Myocyte (in vitro differentiated cells): ENCODE results near the gene TTC7B. TPM values are rescaled to one million over a fixed set of nuclear protein-coding genes. Genes with fewer than 3 reads are reported as not detected.

Experiments used
- DNase-seq: peaks from one replicate; pipeline ENCODE4 v3.0.0-alpha.2; 2012; ENCODE audit warnings: low read depth
- total RNA-seq: library from RNA; depleted of rRNA; stranded (reverse); fragments of >200 nt; gene quantifications from 2 replicates; pipeline ENCODE4 v1.2.3, GENCODE V29; 2014

Gene TTC7B
- total RNA-seq, 1 donor from 2014 or later: 40.6 TPM

DNA sequence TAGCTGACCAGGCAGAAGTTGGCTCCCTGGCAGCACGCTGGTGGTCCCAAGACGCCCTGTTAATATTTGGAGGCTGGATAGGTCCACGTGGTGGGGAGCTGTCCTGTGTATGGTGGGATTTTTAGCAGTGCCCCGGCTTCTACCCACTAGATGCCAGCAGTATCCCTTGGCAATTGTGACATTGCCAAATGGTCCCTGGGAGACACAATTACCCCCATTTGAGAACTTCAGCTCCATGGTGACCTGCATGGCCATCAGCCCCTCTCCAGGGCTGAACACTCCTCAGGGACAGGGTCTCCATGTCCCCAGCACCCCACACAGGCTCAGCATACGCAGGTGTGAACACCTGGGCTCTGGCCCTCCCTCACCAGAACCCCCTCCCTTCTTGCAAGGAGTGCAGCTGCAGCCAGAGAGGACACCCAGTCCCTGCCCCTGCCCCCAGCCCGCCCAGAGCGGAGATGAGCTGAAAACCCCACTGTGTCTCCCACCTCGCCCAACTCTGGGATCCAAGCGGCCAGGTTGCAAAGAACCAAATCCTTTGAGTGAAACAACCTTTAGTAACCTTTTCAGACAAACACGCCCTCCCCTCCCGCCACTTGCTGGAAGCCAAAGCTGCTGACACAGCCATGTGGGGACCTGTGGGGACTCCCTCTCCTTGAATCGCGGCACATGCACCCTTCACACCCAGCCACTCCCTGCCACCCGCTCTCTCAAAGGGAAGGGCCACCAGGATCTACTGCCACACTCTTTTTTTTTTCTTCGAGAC, 299.0 kb downstream of the TTC7B start:
- no peak for DNase-seq

DNA sequence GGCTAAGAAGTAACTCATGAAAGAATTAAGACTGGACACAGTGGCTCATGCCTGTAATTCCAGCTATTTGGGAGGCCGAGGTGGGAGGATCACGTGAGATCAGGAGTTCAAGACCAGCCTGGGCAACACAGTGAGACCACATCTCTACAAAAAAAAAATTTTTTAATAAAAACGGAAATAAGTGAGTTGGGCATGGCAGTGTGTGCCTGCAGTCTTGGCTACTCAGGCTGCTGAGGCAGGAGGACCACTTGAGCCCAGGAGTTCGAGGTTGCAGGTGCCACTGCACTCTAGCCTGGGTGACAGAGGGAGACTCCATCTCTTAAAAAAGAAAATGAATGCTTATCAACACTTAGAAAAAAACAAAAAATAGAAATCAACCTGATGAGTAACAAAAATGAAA, 301.7 kb downstream of the TTC7B start:
- no peak for DNase-seq

DNA sequence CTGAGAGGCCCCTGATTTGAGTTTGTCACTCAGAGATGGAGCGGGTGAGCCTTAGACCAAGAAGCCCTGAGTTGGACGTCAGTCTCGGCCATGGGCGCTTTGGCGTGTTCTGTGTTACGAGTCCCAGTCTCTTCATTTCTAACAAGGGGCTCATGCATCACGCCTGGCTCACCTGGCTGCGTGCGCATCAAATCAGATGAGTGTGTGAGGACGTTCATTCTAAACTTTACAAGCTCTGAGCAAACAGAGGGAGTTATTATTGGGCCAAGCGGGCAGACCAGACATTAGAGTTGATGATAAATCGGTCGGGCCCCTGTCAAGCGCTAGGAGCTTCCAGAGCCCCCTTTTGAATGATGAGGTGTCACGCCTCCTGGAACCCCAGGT, 302.2 kb downstream of the TTC7B start:
- DNase-seq: no peak

DNA sequence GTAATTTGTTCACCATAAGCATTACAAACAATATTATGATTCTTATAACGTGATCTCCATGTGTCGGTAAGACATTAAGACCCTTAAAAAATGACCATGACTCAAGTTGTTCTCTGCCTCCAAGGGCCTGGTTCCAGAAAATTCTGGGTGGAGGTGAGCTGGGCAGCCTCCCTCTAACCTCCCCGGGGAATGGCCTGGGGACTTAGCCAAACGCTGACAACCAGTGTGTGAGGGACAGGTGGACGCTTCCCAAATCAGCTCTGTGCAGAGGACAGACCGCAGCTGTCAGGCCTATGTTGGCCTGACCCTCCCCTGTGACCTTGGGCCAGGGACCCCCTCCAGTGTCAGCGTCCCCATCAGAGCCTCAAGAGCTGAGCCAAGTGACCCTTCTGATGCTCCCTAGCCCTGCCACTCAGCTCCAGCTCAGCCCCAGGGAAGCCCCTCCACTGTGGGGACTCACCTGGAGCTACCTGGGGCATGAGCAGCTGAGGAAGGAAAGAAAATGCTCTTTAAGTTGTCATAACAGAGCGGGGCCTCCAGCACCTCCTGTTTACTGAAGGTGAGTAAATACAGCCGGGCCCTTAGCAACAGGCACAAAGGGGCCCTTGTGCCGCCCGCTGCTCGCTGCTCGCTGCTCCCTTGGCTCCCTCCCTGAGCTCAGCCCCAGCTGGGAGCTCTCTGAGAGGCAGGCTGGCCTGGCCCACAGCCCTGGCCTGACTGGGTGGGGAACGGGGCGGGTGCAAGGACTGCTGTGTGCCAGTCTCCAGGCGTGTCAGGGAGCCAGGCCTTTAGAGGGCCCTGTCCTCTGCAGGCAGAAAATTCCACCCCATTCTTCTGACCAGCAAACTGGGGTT, 302.8 kb downstream of the TTC7B start:
- peak; percentile 59 for DNase-seq

DNA sequence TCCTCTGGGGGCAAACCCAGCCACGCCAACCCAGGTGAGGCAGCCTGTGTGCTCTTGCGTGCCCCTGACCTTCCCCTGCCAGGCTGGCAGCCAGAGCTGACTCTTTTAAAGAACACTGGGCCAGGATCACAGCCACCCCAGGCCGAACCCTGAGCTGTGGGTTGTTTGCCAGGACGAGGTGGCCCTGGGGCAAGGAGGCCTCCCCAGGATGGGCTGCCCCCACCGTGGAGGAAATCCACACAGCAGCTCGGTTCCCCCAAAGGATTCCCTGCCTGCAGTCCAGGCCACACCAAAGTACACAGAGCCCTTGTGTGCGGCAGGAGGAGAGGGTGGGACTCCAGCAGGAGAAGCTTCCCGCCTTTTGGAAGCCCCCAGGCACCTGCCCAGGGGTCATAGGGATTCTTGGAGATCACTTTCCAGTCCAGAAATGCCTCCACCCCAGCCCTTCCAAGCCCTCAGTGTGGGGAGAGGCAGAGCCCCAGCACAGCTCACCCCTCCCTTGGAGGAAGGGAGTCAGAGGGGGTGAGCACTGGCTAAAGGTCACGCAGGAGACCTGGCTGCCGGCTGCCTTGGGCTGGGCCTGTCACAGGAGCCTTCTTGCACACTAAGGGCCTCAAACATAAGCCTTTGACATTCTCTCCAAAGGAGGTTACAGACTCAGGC, 303.8 kb downstream of the TTC7B start:
- DNase-seq: no peak

DNA sequence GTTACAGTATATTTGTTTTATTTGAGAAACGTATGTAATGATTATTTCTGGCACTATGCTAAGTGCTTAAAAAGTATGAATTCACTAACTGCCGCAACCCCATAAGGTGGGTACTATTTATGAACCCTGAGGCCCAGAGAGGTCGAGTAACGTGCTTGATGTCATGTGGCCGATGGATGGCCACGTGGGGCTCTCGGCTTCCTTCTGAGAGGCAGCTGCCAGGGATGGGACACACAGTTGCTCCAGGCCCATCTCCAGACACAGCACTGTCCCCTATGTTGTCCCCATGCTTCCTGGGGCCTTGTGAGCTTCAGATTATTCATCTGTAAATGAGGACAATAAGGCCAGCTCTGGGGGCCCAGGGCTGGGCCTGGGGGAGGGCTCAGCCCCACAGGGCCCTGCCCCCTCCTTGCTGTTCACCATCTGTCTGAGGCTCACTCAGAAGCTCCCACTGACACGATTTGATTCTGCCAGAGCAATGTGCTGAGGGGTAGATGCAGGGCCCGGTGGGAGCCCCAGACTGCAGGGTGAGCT, 304.4 kb downstream of the TTC7B start:
- no peak for DNase-seq

DNA sequence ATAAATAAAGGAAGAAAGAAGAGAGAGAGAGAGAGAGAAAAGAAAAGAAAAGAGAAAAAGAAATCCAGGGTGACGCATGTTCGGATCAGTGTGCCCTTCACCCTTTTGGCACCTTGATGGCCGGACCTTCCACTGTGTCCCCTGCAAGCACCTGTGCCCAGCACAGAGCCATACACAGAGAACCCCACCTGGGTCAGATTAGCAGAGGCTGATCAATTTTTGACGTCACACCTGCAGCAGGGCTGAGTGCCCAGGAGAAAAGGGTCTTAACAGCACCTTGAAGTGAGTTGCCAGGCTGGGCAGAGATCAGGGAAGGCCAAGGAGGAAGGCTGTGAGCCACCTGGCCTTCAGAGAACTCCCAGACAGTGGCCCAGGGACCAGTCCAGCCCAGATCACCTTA, 305.0 kb downstream of the TTC7B start:
- no peak for DNase-seq

DNA sequence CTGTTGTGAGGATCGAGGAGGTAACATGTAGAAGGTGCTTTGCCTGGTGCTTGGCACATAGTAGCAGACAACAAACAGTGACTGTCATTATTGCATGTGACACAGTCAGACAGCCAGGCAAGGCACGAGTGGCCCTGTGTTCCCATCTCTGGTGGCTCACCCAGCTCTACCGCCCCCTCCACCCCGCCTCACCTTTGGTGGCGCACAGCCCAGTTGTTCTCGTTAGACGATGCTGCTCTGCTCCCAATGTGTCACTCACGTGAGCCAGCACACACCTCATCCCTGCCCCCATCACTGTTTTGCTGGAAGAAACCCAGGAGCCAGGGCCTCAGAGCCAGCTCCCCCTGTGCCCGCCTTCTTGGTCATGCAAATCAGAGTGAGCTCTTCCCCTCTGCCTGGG, 306.1 kb downstream of the TTC7B start:
- no peak for DNase-seq

DNA sequence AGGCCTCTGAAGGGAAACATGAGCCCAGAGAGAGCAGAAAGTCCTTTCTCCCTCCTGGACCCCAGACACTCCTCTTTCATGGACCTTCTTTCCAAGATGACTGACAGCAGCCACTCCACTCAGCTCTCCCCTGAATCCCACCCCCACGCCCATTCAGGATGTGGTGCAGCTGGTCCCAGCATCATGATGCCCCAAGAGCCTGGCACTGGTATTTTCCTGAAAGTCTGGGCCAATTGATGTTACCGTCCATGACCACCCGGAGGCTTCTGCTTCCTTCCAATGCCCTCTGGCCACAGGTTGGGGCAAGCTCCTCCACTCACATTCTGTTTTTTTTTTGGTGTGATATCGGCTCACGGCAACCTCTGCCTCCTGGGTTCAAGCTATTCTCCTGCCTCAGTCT, 306.8 kb downstream of the TTC7B start:
- no peak for DNase-seq

DNA sequence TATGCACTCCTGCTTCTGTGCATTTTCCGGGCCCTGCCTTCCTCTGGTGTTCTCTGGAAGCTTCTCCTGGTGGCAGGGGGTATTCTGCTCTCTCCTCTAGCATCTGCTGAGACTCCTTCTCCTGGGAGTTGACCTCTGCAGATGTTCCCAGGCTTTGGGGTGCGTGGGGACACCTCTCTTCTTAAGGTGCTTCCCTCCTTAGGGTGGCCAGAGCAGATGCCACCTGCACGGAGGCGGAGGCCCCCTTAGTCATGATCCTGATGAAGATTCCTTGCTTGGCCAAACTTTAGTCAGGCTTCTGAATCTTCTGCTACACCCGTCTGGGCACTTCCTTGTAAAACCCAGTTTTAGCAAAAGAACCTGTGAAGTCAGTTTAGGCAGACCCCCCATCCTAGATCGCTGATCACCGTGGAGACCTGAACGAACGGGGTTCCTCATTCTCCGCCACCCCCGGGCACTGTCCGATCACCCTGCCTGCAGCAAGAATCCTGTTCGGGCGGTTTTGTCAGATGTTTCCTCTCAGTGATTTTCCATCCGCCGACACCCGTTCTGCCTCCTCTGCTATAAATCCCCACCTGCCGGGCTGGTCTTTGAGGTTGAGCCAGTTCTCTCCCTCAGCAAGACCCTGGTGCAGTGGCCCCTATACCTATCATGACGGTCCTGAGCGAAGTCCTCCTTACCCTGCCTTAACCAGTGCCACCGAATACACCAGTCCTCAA, 307.5 kb downstream of the TTC7B start:
- no peak for DNase-seq

DNA sequence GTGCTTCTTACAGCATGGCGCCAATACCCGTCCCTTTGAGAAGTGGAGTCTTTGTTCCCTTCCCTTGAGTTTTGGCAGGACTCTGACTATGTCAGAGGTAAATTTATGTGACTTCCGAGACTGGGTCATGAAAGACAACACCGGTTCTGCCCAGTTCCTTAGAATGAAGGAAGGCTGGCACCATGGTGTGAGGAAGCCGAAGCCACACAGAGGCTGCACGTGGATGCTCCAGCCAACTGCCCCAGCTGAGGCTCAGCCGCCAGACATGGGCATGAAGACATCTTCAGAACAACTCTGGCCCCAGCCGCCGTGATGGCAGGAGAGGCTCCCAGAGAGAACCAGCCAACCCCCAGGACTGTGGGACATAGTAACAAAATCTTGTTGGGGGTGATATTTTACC, 308.2 kb downstream of the TTC7B start:
- DNase-seq: no peak

DNA sequence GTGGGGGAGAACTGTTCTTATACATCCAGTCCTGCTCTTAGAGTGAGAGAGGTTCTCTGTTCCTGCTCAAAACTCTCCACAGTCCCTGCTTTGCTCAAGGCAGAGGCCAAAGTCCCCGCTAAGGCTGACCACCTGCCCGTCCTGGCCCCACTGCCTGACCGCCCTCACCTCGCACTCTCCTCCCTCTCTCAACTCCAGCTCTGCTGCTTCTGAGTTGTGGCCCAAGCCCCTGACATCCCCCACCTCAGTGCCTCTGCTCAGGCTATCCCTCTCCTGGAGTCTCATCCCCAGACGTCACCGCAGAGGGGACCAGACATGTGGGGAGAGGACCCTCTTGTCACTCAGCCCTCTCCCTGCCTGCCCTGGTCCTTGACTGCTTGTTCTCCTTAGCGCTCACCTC, 308.8 kb downstream of the TTC7B start:
- no peak for DNase-seq

DNA sequence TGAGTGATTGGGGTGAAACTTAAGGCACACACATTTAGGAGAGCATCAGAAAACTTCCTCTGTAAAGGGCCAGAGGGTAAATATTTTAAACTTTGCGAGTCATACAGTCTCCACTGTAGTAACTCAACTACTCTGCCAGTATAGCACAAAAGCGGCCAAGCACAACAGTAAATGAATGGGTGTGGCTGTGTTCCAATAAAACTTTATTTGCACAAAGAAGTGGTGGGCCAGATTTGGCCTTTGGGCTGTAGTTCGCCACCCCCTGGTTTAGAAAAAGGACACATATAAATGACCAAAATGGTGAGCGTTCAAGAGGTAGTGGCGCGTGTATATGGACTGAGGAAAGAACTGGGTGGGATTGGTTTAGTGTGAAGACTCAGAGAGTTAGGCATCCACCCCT, 309.5 kb downstream of the TTC7B start:
- no peak for DNase-seq

DNA sequence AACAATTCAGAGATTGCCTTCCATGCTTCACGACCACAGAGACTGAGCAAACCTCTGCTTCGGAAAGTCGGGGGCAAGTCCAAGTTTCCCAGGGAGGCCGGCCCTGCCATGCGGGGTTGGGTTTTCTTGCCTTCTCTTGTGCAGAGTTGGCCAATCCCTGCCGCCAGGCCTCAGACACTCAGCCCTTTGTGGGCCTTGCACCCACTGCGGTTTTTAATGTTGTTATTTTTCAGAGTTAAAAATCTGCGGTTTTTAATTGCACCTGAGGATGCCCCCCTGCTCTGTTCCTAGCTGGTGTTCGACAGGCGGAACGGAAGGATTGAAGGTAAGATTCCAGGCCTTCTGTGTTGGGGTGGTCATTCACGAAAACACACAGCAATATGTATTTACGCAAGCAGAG, 310.7 kb downstream of the TTC7B start:
- DNase-seq: no peak

DNA sequence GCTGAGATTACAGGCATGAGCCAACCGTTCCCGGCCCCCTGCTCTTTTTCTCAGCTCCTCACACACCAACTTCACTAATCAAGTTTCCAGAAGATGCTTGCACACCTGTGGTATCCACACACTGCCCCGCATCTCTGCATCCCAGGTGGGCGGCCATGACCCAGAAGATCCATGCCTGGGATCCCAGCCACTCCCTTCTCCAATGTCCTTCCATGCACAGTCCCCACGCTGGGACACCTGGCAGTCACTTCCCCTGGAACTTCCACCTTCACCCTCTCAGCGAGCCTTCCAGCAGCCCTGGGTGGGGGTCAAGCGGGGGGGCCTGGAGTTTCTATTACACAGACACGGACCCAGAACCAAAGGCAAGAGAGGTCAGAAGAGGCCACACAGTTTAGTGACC, 311.6 kb downstream of the TTC7B start:
- no peak for DNase-seq

DNA sequence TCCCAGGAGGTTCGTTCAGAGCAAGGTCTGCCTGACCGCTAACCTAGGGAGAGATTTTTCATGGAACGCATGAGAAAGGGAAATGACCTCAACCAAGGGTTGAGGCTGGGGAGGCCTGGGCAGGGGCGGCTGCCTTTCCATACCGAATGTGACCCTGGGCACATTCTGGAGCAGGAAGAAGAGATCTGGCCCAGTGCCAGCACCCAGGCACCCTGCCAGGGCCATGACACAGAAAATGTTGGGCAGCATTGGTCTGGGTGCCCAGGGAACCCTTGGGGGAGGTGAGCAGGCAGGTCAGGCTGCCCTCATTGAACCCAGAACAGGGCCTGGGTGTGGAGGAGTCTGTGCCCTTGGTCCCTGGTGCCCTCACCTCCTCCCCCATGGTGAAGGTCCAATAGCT, 312.6 kb downstream of the TTC7B start:
- DNase-seq: no peak

DNA sequence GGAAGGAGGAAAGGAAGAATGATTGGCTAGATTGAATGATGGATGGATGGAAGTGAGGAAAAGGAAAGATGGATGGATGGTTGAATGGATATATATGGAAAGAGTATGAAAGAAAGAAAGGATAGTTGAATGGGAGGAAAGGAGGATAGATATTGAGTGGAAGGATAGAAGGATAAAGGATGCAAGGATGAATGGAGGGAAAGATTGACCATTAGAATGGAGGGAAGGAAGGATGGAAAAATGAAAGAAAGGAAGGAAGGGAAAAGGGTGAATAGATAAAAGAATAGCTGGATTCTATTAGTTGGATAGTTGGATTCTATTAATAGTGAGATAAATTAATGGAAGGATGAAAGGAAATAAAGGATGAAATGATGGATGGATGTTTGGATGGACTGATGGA, 313.5 kb downstream of the TTC7B start:
- no peak for DNase-seq

DNA sequence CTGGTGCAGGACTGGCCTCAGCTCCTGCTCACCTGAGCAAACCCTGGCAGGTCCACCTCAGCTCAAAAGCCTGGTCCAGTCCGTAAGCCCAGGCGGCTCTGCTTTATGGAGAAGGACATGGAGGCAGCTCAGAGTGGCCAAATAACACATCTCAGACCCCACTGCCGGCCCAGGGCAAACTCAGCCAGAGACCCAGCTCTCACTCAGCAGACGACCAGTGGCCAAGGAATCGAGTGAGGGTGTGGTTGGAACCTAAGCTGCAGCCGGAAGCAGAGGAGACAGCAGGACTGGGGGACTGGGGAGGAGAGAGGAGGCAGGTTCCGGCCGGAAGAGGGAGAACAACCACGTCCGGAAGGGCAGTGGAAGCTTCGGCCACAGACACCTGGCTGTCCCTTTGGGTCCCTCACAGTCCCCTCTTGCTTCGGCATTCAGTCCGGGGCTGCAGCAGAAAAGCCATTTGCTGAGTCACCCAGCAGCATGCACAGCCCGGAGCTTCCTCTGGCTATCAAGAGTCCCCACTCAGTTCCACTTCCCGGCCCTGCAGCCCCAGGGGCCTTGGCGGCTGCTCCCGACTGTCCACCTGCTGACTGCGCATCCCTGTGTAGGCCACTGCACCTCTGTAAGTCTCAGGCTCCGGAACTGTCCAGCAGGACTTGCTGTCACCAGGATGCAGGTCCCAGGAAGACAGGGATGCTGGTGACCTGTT, 315.4 kb downstream of the TTC7B start:
- DNase-seq: no peak

DNA sequence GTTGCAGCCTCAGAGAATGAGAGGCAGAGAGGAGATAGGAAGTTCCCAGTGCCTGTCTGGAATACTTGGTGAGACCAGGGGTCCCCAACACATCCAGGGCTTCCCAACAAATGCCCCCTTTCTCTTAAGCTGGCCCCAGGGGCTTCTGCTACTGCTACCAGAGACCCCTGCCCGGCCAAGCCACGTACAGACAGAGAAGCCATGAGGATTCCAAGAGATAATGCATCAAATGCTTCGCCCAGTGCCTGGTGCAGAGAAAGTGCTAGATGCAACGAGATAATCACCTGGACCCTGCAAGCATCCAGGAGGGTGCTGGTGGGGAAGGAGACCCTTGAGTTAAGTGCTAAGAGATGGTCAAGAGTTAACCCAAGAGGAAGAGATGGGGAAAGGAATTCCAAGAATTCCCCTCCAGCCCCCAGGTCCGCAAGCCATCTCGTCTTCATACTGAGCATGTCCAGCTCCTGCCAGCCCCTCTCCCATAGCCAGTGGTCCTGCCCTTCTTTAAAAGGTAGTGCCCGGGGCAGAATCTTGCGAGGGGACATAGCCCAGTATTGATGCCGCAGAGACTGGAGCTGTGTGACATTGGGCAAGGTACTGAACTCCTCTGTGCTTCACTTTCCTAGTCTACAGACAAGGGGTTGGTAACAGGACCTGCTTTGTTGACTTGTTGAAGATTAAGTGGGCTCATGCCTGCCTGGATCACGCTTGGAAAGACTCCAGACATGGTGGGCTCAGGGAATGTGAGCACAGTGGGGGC, 316.1 kb downstream of the TTC7B start:
- DNase-seq: no peak

DNA sequence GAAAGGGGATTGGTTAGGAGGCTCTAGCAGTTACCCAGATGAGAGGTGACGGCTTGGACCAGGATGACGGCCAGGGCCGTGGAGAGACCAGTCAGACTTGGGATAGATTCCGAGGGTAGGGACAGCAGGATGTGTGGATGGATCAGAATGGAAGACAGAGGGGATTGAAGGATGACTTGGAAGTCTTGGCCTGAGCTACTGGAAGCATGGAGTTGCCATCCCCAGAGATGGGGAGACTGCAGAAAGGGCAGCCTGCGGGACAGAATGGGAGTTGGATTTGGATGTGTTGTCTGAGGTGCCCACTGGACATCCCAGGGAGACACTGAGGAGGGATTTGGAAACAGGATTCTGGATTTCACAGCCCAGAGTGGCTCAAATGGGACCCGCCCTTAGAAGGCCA, 317.1 kb downstream of the TTC7B start:
- no peak for DNase-seq
